Measurements from ENCODE around the gene ANKRA2.

DNA sequence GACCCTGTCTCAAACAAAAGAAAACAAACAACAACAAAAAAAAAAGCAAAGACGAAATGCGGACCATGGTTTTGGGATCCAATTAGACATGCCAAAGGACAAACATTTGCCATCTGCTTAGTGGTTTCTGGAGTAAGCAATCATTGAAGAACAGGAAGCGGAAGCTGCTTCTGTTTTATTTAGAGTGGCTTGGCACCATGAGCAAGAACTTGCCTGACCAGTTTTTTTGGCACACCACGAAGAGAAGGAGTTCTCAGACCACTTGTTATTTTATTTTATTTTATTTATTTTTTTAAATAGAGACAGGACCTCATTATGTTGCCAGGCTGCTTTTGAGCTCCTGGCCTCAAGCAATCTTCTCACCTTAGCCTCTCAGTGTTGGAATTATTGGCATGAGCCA is 50.2 kb downstream of the ANKRA2 start:
- TF ChIP-seq, protein P1, sequence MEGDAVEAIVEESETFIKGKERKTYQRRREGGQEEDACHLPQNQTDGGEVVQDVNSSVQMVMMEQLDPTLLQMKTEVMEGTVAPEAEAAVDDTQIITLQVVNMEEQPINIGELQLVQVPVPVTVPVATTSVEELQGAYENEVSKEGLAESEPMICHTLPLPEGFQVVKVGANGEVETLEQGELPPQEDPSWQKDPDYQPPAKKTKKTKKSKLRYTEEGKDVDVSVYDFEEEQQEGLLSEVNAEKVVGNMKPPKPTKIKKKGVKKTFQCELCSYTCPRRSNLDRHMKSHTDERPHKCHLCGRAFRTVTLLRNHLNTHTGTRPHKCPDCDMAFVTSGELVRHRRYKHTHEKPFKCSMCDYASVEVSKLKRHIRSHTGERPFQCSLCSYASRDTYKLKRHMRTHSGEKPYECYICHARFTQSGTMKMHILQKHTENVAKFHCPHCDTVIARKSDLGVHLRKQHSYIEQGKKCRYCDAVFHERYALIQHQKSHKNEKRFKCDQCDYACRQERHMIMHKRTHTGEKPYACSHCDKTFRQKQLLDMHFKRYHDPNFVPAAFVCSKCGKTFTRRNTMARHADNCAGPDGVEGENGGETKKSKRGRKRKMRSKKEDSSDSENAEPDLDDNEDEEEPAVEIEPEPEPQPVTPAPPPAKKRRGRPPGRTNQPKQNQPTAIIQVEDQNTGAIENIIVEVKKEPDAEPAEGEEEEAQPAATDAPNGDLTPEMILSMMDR (IDR thresholded peaks at IDR 0.05), result no peak
- TF ChIP-seq EP300 (IDR thresholded peaks at IDR 0.05), result no peak

All from ovary (tissue), 3 donors.